Osteocyte (in vitro differentiated cells): ENCODE results near the gene BNC2. TPM values are rescaled to one million over a fixed set of nuclear protein-coding genes. Genes with fewer than 3 reads are reported as not detected.

Source experiments
- DNase-seq: peaks from one replicate; pipeline ENCODE4 v3.0.0; 2021; ENCODE audit warnings: mixed read lengths; ENCODE audit not compliant: unreplicated experiment; ENCODE audit errors: extremely low spot score
- H3K27ac Mint-ChIP-seq: one replicate; pipeline ENCODE4 v1.8.0; 2021; ENCODE audit warnings: mild to moderate bottlenecking, mixed read lengths; ENCODE audit not compliant: unreplicated experiment
- H3K27me3 Mint-ChIP-seq: one replicate; pipeline ENCODE4 v1.8.0; 2021; ENCODE audit warnings: mixed read lengths; ENCODE audit not compliant: unreplicated experiment
- H3K36me3 Mint-ChIP-seq: one replicate; pipeline ENCODE4 v1.8.0; 2021; ENCODE audit warnings: mixed read lengths; ENCODE audit not compliant: unreplicated experiment
- H3K4me1 Mint-ChIP-seq: one replicate; pipeline ENCODE4 v1.8.0; 2021; ENCODE audit warnings: mixed read lengths; ENCODE audit not compliant: unreplicated experiment
- H3K4me3 Mint-ChIP-seq: one replicate; pipeline ENCODE4 v1.8.0; 2021; ENCODE audit warnings: mild to moderate bottlenecking, moderate library complexity, mixed read lengths; ENCODE audit not compliant: unreplicated experiment
- H3K9me3 Mint-ChIP-seq: one replicate; pipeline ENCODE4 v1.8.0; 2021; ENCODE audit warnings: mixed read lengths; ENCODE audit not compliant: unreplicated experiment
- total RNA-seq: library from RNA; stranded (reverse); gene quantifications from 2 replicates; pipeline ENCODE4 v1.2.1, GENCODE V29; 2021
- TF ChIP-seq, protein P1 (sequence below): fragments of 200-600 bp; sonication (generic); IDR thresholded peaks from 2 replicates; pipeline ENCODE4 v1.5.0; 2021; ENCODE audit warnings: antibody characterized with exemption, mild to moderate bottlenecking, moderate library complexity

Gene BNC2
- total RNA-seq, 1 donor from 2014 or later = 66.5 TPM

DNA sequence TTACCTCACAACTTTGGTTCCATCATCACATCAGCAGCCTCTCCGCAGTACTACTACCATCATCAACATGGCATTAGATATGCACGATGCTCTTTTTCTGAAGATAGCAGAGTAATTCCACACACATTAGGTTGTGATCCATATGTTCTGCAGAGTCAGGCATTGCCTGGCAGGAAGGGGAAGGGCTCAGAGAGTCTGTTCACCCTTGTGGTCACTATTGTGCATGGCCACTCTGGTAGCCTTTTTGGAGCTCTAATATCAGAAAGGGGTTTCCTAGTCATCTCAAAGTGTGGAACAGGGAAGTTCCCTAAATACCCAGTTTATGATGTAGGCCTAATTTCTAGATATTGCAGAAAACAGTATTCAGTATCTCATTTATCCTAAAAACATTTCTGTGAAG lies 373.6 kb downstream of the BNC2 start:
- Mint-ChIP-seq H3K9me3 (no peaks in the 10 kb centered on the region), H3K4me3 (no peak overlapping the region), H3K4me1 (peaks cover 18% of the 10 kb centered on the region), H3K27me3 (no peaks in the 10 kb centered on the region), H3K27ac (no peak overlapping the region), H3K36me3 (peaks cover 11% of the 10 kb centered on the region)
- no peak for DNase-seq
- TF ChIP-seq, protein P1, sequence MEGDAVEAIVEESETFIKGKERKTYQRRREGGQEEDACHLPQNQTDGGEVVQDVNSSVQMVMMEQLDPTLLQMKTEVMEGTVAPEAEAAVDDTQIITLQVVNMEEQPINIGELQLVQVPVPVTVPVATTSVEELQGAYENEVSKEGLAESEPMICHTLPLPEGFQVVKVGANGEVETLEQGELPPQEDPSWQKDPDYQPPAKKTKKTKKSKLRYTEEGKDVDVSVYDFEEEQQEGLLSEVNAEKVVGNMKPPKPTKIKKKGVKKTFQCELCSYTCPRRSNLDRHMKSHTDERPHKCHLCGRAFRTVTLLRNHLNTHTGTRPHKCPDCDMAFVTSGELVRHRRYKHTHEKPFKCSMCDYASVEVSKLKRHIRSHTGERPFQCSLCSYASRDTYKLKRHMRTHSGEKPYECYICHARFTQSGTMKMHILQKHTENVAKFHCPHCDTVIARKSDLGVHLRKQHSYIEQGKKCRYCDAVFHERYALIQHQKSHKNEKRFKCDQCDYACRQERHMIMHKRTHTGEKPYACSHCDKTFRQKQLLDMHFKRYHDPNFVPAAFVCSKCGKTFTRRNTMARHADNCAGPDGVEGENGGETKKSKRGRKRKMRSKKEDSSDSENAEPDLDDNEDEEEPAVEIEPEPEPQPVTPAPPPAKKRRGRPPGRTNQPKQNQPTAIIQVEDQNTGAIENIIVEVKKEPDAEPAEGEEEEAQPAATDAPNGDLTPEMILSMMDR = no peak

DNA sequence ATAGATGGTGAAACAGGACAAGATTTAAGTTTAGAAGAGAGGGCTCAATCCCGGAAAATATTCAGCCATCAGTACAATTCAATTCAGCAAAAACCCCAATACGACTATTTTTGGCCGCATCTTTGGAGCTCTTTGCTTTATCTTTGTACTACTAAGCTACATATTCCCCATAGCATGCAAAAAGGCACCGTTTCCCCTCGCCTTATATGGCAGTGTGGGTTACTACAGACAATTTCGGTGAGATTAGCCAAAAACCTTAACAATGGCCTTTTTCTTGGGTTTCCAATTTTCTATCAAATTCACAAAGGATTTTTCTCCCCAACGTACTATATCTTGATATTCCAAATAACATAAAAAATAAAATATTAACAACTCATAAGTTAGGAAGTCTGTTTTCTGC lies 382.6 kb downstream of the BNC2 start:
- Mint-ChIP-seq H3K36me3 (peaks cover 9% of the 10 kb centered on the region), H3K4me3 (no peak overlapping the region), H3K27me3 (no peaks in the 10 kb centered on the region), H3K9me3 (no peaks in the 10 kb centered on the region), H3K27ac (no peak overlapping the region), H3K4me1 (peaks cover 33% of the 10 kb centered on the region)
- DNase-seq = no peak
- TF ChIP-seq, protein P1 = no peak

DNA sequence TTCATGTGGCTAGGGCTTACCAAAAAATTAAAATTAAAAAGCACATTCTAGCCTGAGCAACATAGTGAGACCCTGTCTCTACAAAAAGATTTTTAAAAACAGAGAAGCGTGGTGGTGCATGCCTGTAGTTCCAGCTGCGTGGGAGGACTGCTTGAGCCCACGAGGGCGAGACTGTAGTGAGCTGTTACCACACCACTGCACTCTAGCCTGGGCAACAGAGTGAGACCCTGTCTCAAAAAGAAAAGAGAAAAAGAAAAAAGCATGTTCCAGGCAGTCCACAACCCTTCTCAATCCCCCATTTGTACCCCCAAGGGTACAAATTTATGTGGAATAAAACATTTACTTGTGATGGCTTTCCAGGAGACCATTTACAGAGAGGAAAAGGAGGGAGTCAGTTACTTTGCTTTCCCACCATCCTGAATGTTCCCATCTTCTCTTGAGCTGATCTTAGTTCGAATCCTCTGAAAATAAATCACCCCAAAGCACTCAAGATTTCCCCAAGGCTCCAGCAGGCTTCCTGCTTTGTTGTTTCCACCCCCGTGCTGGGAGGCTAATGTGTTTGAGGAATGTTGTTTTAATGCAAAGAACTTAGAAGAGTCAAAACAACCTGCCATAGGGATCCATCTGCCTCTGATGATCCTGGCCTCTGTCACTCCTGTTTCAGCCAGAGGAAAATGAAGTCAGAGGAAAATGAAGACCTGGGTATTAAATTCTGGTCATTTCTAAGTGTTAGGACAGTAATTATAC lies 384.7 kb downstream of the BNC2 start:
- H3K27ac Mint-ChIP-seq = no peak overlapping the region
- no peak overlapping the region for H3K4me3 Mint-ChIP-seq
- peaks cover 33% of the 10 kb centered on the region for H3K4me1 Mint-ChIP-seq
- no peaks in the 10 kb centered on the region for H3K9me3 Mint-ChIP-seq
- no peak for DNase-seq
- H3K36me3 Mint-ChIP-seq = peaks cover 4% of the 10 kb centered on the region
- H3K27me3 Mint-ChIP-seq = no peaks in the 10 kb centered on the region
- TF ChIP-seq, protein P1 = no peak

DNA sequence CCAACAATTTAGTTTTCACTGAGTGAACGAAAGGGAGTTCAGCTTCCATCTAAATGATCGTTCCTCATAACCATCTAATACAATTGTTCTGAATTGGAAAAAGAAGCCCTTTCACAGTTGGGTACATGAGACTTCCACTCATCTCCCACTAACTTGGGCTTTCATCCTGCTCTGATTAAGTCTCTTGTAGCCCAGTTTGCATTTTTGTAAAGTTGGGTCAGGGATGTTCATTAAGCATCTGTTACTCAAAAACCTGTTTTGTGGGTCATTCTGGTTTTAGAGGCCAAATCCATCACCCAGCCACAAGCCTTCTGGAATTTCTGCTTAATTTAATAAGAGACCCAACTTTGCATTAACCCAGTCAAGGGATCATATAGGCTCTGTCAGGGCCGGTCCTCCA lies 385.3 kb downstream of the BNC2 start:
- H3K9me3 Mint-ChIP-seq = no peaks in the 10 kb centered on the region
- H3K36me3 Mint-ChIP-seq = peaks cover 4% of the 10 kb centered on the region
- no peak for DNase-seq
- no peaks in the 10 kb centered on the region for H3K27me3 Mint-ChIP-seq
- H3K4me3 Mint-ChIP-seq = no peak overlapping the region
- peaks cover 33% of the 10 kb centered on the region for H3K4me1 Mint-ChIP-seq
- TF ChIP-seq, protein P1 = no peak
- H3K27ac Mint-ChIP-seq = peak overlapping the region; percentile 32

DNA sequence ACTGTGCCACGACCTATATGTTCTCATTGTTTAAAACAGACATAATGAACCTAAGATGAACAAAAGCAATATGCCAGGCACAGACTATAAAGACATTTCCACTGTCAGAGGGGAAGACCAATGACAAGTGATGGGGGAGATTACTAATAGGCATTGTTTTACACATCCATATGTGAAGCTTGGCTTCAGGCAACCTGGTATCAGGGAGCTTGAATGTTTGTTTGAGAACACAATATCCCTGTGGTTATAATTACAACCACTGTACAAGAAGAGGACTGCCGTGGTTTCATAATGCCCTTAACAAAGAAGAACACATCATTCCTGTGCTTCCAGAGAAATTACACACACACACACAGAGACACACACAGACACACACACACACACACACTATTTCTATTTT lies 385.7 kb downstream of the BNC2 start:
- Mint-ChIP-seq H3K4me1 (peaks cover 33% of the 10 kb centered on the region), H3K27ac (peak overlapping the region; percentile 32), H3K36me3 (no peaks in the 10 kb centered on the region), H3K9me3 (no peaks in the 10 kb centered on the region), H3K27me3 (no peaks in the 10 kb centered on the region), H3K4me3 (no peak overlapping the region)
- TF ChIP-seq, protein P1 = no peak
- DNase-seq = no peak
